Measurements from ENCODE around the gene TBC1D22A.

GRCh38 chr22:46864314-46865051 lies 102.0 kb downstream of the TBC1D22A start:
- no peak for TF ChIP-seq EP300 (IDR thresholded peaks at IDR 0.05; ENCODE audit: low read depth)
- no peak for TF ChIP-seq CTCF (IDR thresholded peaks at IDR 0.05)
- no peak for TF ChIP-seq POLR2AphosphoS5 (IDR thresholded peaks at IDR 0.05)
- no peak for TF ChIP-seq POLR2A (IDR thresholded peaks at IDR 0.05)

Data from transverse colon (tissue), 4 donors.